ENCODE measurements around the gene TMEM212. TPM values are rescaled to one million over a fixed set of nuclear protein-coding genes. Genes with fewer than 3 reads are reported as not detected.

TMEM212 gene
- total and polyA plus RNA-seq, 7 donors = not detected

- no peak for TF ChIP-seq CTCF (IDR thresholded peaks at IDR 0.05)
- H3K4me3 ChIP-seq = no peak overlapping the region
- no peaks in the 10 kb centered on the region for H3K9me3 ChIP-seq
- intact Hi-C loops (cut with DNase I) = no loop called here
- ATAC-seq (no peak), DNase-seq (no peak)
- H3K27ac ChIP-seq = no peak overlapping the region
- no peaks in the 10 kb centered on the region for H3K36me3 ChIP-seq (ENCODE audit: insufficient read depth in 1 of 2, low read depth in 1 of 2)
- WGBS, 3 donors = 71 to 73% (median 73%) methylated on average over 6 of the region's 6 CpGs
- no peaks in the 10 kb centered on the region for H3K4me1 ChIP-seq
- no peaks in the 10 kb centered on the region for H3K27me3 ChIP-seq (ENCODE audit: insufficient read depth in 3 of 3, low read length in 2 of 3)
Measured at GRCh38 chr3:171840811-171841619, 2.1 kb upstream of the TMEM212 start.

GRCh38 chr3:171841620-171842000, 1.5 kb upstream of the TMEM212 start:
- intact Hi-C loops (cut with DNase I) = no loop called here
- Histone ChIP-seq H3K4me1 (no peaks in the 10 kb centered on the region), H3K9me3 (no peaks in the 10 kb centered on the region), H3K4me3 (no peak overlapping the region), H3K36me3 (ENCODE audit: insufficient read depth in 1 of 2, low read depth in 1 of 2) (no peaks in the 10 kb centered on the region), H3K27me3 (ENCODE audit: insufficient read depth in 3 of 3, low read length in 2 of 3) (no peaks in the 10 kb centered on the region), H3K27ac (no peak overlapping the region)
- no peak for ATAC-seq
- no peak for DNase-seq
- WGBS, 3 donors = 76 to 82% (median 82%) methylated on average over 1 of the region's 1 CpG
- TF ChIP-seq CTCF (IDR thresholded peaks at IDR 0.05) = no peak

GRCh38 chr3:171844873-171845272, 1.7 kb downstream of the TMEM212 start:
- no peaks in the 10 kb centered on the region for H3K27me3 ChIP-seq (ENCODE audit: insufficient read depth in 3 of 3, low read length in 2 of 3)
- ATAC-seq = no peak
- H3K9me3 ChIP-seq = no peaks in the 10 kb centered on the region
- no peak overlapping the region for H3K27ac ChIP-seq
- H3K4me3 ChIP-seq = no peak overlapping the region
- no peaks in the 10 kb centered on the region for H3K36me3 ChIP-seq (ENCODE audit: insufficient read depth in 1 of 2, low read depth in 1 of 2)
- DNase-seq = no peak
- TF ChIP-seq CTCF (IDR thresholded peaks at IDR 0.05) = no peak
- no peaks in the 10 kb centered on the region for H3K4me1 ChIP-seq
- 90 to 98% (median 92%) methylated on average over 2 of the region's 2 CpGs for WGBS, 3 donors
- intact Hi-C loops (cut with DNase I) = no loop called here

GRCh38 chr3:171845481-171846284, 2.5 kb downstream of the TMEM212 start:
- H3K4me3 ChIP-seq = no peak overlapping the region
- no peaks in the 10 kb centered on the region for H3K9me3 ChIP-seq
- no peak for ATAC-seq
- H3K4me1 ChIP-seq = no peaks in the 10 kb centered on the region
- H3K27ac ChIP-seq = no peak overlapping the region
- intact Hi-C loops (cut with DNase I) = no loop called here
- 81 to 87% (median 84%) methylated on average over 3 of the region's 3 CpGs for WGBS, 3 donors
- no peak for TF ChIP-seq CTCF (IDR thresholded peaks at IDR 0.05)
- H3K27me3 ChIP-seq (ENCODE audit: insufficient read depth in 3 of 3, low read length in 2 of 3) = no peaks in the 10 kb centered on the region
- no peaks in the 10 kb centered on the region for H3K36me3 ChIP-seq (ENCODE audit: insufficient read depth in 1 of 2, low read depth in 1 of 2)
- DNase-seq = no peak

Data from psoas muscle (tissue), 8 donors.